ENCODE results near the gene ARHGAP35. TPM values are rescaled to one million over a fixed set of nuclear protein-coding genes. Genes with fewer than 3 reads are reported as not detected.
"Not testable (repeated sequence)": the region's sequence is repeated elsewhere in the genome, so short reads cannot be mapped to it uniquely, and the experiment has no call there.

ARHGAP35 gene
- total RNA-seq, 4 donors from 2014 or later, result 8.7 to 69.4 (median 30.9) TPM

- H3K27me3 ChIP-seq, result no peaks in the 10 kb centered on the region
- no peak for DNase-seq
- no peaks in the 10 kb centered on the region for H3K9me3 ChIP-seq
- H3K4me1 ChIP-seq, result no peaks in the 10 kb centered on the region
- no peak overlapping the region for H3K4me3 ChIP-seq
- intact Hi-C loops (cut with DNase I; ENCODE audit: low total_unique reads), result no loop called here
- no peaks in the 10 kb centered on the region for H3K36me3 ChIP-seq
- TF ChIP-seq, protein P1, sequence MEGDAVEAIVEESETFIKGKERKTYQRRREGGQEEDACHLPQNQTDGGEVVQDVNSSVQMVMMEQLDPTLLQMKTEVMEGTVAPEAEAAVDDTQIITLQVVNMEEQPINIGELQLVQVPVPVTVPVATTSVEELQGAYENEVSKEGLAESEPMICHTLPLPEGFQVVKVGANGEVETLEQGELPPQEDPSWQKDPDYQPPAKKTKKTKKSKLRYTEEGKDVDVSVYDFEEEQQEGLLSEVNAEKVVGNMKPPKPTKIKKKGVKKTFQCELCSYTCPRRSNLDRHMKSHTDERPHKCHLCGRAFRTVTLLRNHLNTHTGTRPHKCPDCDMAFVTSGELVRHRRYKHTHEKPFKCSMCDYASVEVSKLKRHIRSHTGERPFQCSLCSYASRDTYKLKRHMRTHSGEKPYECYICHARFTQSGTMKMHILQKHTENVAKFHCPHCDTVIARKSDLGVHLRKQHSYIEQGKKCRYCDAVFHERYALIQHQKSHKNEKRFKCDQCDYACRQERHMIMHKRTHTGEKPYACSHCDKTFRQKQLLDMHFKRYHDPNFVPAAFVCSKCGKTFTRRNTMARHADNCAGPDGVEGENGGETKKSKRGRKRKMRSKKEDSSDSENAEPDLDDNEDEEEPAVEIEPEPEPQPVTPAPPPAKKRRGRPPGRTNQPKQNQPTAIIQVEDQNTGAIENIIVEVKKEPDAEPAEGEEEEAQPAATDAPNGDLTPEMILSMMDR (IDR thresholded peaks at IDR 0.05), result no peak
- no peak for TF ChIP-seq POLR2A (IDR thresholded peaks at IDR 0.05)
- H3K27ac ChIP-seq, result no peak overlapping the region
These were observed 42.0 kb upstream of the ARHGAP35 start for GRCh38 chr19:46818812-46819211.

- intact Hi-C loops (cut with DNase I; ENCODE audit: low total_unique reads), result no loop called here
- no peak for DNase-seq
- Histone ChIP-seq H3K27me3 (no peaks in the 10 kb centered on the region), H3K36me3 (no peaks in the 10 kb centered on the region), H3K27ac (no peak overlapping the region), H3K4me1 (no peaks in the 10 kb centered on the region), H3K4me3 (no peak overlapping the region), H3K9me3 (no peaks in the 10 kb centered on the region)
- TF ChIP-seq POLR2A (IDR thresholded peaks at IDR 0.05), result no peak
- TF ChIP-seq, protein P1 (IDR thresholded peaks at IDR 0.05), result no peak
These were observed 39.0 kb upstream of the ARHGAP35 start for GRCh38 chr19:46821512-46822409.

GRCh38 chr19:46822410-46822787, 38.4 kb upstream of the ARHGAP35 start:
- DNase-seq; H3K36me3 ChIP-seq; H3K27ac ChIP-seq; H3K27me3 ChIP-seq; intact Hi-C loops (cut with DNase I; ENCODE audit: low total_unique reads); H3K4me3 ChIP-seq; H3K9me3 ChIP-seq; H3K4me1 ChIP-seq: not testable (repeated sequence)

GRCh38 chr19:46823049-46823448, 37.7 kb upstream of the ARHGAP35 start:
- no peak overlapping the region for H3K27ac ChIP-seq
- intact Hi-C loops (cut with DNase I; ENCODE audit: low total_unique reads), result no loop called here

GRCh38 chr19:46824890-46825730, 35.7 kb upstream of the ARHGAP35 start:
- TF ChIP-seq, protein P1 (IDR thresholded peaks at IDR 0.05), result no peak
- no peak for TF ChIP-seq POLR2A (IDR thresholded peaks at IDR 0.05)
- DNase-seq, result no peak
- no peak overlapping the region for H3K4me3 ChIP-seq

More at GRCh38 chr19:46823049-46823448, 37.7 kb upstream of the ARHGAP35 start:
- H3K4me3 ChIP-seq, result no peak overlapping the region
- TF ChIP-seq, protein P1 (IDR thresholded peaks at IDR 0.05), result no peak
- TF ChIP-seq POLR2A (IDR thresholded peaks at IDR 0.05), result no peak
- H3K27me3 ChIP-seq, result no peaks in the 10 kb centered on the region
- H3K9me3 ChIP-seq, result no peaks in the 10 kb centered on the region
- DNase-seq, result no peak
- no peaks in the 10 kb centered on the region for H3K36me3 ChIP-seq
- H3K4me1 ChIP-seq, result no peaks in the 10 kb centered on the region

More at GRCh38 chr19:46824890-46825730, 35.7 kb upstream of the ARHGAP35 start:
- no peak overlapping the region for H3K27ac ChIP-seq
- H3K36me3 ChIP-seq, result no peaks in the 10 kb centered on the region
- H3K27me3 ChIP-seq, result no peaks in the 10 kb centered on the region
- intact Hi-C loops (cut with DNase I; ENCODE audit: low total_unique reads), result no loop called here
- H3K4me1 ChIP-seq, result no peaks in the 10 kb centered on the region
- no peaks in the 10 kb centered on the region for H3K9me3 ChIP-seq
